Loucy (cell line): ENCODE data around the gene HSPA9.

Source experiments
- H2AFZ ChIP-seq: fragments of 200-600 bp; sonication (generic); 2 replicates; pipeline ENCODE4 v1.6.0; 2016; ENCODE audit warnings: antibody characterized with exemption, mild to moderate bottlenecking, low read length, moderate library complexity
- H3F3A ChIP-seq: fragments of 200-600 bp; 2 replicates; pipeline ENCODE4 v1.6.0; 2016; ENCODE audit warnings: antibody characterized with exemption, low read depth, mild to moderate bottlenecking
- H3K27me3 ChIP-seq: fragments of 200-600 bp; sonication (generic); 2 replicates; pipeline ENCODE4 v1.6.1; 2014; ENCODE audit warnings: low read length, mild to moderate bottlenecking; ENCODE audit not compliant: insufficient read depth, poor library complexity, severe bottlenecking
- H3K36me3 ChIP-seq: fragments of 200-600 bp; sonication (generic); 2 replicates; pipeline ENCODE4 v1.6.1; 2016; ENCODE audit warnings: low read length; ENCODE audit not compliant: insufficient read depth
- H3K4me1 ChIP-seq: fragments of 200-600 bp; sonication (generic); 2 replicates; pipeline ENCODE4 v1.5.1; 2014; ENCODE audit warnings: low read length, mild to moderate bottlenecking; ENCODE audit not compliant: insufficient read depth, poor library complexity, severe bottlenecking
- H3K4me2 ChIP-seq: fragments of 200-600 bp; sonication (generic); 2 replicates; pipeline ENCODE4 v1.6.0; 2014; ENCODE audit warnings: antibody characterized with exemption, low read length, low read depth, mild to moderate bottlenecking; ENCODE audit not compliant: poor library complexity, severe bottlenecking
- H3K4me3 ChIP-seq: fragments of 200-600 bp; sonication (generic); 2 replicates; pipeline ENCODE4 v1.5.1; 2014; ENCODE audit warnings: low read length, mild to moderate bottlenecking, mixed read lengths; ENCODE audit not compliant: poor library complexity, severe bottlenecking
- H3K79me2 ChIP-seq: fragments of 200-600 bp; sonication (generic); 2 replicates; pipeline ENCODE4 v1.6.1; 2014; ENCODE audit warnings: low read length; ENCODE audit not compliant: insufficient read depth
- H3K9ac ChIP-seq: fragments of 200-600 bp; sonication (generic); 2 replicates; pipeline ENCODE4 v1.6.0; 2014; ENCODE audit warnings: mild to moderate bottlenecking, low read depth, low read length, moderate library complexity; ENCODE audit not compliant: poor library complexity, severe bottlenecking
- H3K9me2 ChIP-seq: fragments of 200-600 bp; sonication (generic); replicated peaks from 2 replicates; pipeline ENCODE4 v1.6.1; 2016; ENCODE audit warnings: low read depth, low read length, mixed read lengths
- H3K9me3 ChIP-seq: fragments of 200-600 bp; sonication (generic); 2 replicates; pipeline ENCODE4 v1.6.1; 2014; ENCODE audit warnings: mild to moderate bottlenecking, antibody characterized with exemption, low read length, low read depth; ENCODE audit not compliant: insufficient read depth
- H4K20me1 ChIP-seq: fragments of 200-600 bp; sonication (generic); 2 replicates; pipeline ENCODE4 v1.6.0; 2014; ENCODE audit warnings: antibody characterized with exemption, low read length, mild to moderate bottlenecking; ENCODE audit not compliant: insufficient read depth, poor library complexity, severe bottlenecking
- EZH2phosphoT487 ChIP-seq: fragments of 200-600 bp; IDR thresholded peaks from 2 replicates; pipeline ENCODE4 v1.6.1; 2018; ENCODE audit warnings: antibody characterized with exemption, mild to moderate bottlenecking, moderate library complexity, borderline replicate concordance
- TF ChIP-seq, protein P1 (sequence below): fragments of 200-600 bp; sonication (generic); conservative IDR thresholded peaks from 2 replicates; pipeline ENCODE4 v1.5.1; 2014; ENCODE audit warnings: mild to moderate bottlenecking, antibody characterized with exemption, low read length

HSPA9 gene

DNA sequence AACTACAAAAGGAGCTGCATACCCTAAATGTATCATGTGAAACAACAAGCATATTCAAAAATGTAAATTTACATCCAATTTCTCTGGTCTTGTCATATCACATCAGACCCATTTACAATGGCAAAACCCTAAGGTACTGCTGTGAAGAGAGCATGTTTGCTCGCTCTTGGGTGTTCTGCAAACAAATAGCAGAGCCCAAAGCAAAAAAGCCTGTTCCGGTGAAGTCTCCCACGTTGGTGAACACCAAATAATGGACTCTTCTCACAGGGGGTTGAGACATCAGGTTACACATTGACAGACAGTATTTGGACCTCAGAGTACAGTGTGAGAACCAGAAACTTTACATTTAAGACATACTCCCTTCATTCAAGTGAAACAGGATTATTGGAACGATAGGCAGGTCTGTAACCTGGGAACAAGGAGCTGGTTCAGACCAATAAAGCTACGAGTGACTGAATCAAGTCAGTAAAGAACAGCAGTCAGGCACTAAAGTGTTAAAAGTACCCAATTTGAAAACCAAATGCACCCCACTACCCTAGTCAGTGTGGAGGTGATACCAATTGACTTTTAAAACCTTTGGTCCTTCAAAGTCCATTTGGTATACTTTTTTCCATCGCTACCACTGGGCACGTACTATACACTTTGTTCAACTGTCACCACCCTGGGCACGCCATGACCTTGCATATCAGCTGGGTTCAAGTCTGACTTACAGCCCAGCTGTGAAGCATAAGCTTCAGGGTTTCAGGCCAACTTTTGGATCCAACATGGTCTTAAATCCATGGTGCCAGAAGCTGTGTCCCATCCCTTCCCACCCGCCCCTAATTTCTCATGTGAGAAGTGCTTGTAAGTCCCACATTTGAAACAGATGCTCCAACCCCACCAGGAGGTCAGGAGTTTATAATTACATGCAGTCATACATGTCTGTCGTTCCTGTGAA lies 68.6 kb downstream of the HSPA9 start:
- Histone ChIP-seq H3K4me1 (no peaks in the 10 kb centered on the region), H3K27me3 (no peaks in the 10 kb centered on the region), H3K4me3 (no peak overlapping the region), H3K79me2 (no peaks in the 10 kb centered on the region), H2AFZ (no peak overlapping the region), H3K9me2 (no peaks in the 10 kb centered on the region), H4K20me1 (no peaks in the 10 kb centered on the region), H3K36me3 (peaks cover 51% of the 10 kb centered on the region; the same call in 1 of the 2 replicates), H3K9me3 (no peaks in the 10 kb centered on the region), H3K9ac (no peak overlapping the region), H3F3A (no peaks in the 10 kb centered on the region), H3K4me2 (no peak overlapping the region)
- TF ChIP-seq, protein P1, sequence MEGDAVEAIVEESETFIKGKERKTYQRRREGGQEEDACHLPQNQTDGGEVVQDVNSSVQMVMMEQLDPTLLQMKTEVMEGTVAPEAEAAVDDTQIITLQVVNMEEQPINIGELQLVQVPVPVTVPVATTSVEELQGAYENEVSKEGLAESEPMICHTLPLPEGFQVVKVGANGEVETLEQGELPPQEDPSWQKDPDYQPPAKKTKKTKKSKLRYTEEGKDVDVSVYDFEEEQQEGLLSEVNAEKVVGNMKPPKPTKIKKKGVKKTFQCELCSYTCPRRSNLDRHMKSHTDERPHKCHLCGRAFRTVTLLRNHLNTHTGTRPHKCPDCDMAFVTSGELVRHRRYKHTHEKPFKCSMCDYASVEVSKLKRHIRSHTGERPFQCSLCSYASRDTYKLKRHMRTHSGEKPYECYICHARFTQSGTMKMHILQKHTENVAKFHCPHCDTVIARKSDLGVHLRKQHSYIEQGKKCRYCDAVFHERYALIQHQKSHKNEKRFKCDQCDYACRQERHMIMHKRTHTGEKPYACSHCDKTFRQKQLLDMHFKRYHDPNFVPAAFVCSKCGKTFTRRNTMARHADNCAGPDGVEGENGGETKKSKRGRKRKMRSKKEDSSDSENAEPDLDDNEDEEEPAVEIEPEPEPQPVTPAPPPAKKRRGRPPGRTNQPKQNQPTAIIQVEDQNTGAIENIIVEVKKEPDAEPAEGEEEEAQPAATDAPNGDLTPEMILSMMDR, result no peak
- no peak for TF ChIP-seq EZH2phosphoT487

DNA sequence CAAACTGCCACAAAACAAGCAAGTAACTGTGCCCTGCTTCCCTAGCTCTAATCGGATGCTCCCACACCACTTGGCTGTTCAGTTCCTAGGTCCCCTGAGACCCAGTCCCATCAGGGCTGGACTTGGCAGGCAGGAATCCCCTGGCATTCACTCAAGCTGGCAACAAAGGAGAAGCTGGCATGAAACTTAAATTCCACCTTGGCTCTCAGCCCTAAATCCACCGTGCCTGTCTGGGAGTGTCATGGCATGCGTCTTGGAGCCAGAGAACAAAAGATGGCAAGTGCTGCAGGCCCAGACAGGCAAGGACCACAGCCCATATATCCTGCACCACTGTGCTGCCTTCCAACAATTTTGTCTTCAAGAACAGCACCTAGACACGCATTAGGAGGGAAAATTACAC lies 70.4 kb downstream of the HSPA9 start:
- no peaks in the 10 kb centered on the region for H3K79me2 ChIP-seq
- H3K9ac ChIP-seq, result no peak overlapping the region
- no peak overlapping the region for H3K4me2 ChIP-seq
- no peaks in the 10 kb centered on the region for H4K20me1 ChIP-seq
- TF ChIP-seq EZH2phosphoT487, result no peak
- TF ChIP-seq, protein P1, result no peak
- no peaks in the 10 kb centered on the region for H3K27me3 ChIP-seq
- no peaks in the 10 kb centered on the region for H3K9me2 ChIP-seq
- H3K9me3 ChIP-seq, result no peaks in the 10 kb centered on the region
- no peak overlapping the region for H2AFZ ChIP-seq
- H3F3A ChIP-seq, result no peaks in the 10 kb centered on the region
- no peaks in the 10 kb centered on the region for H3K4me1 ChIP-seq
- H3K36me3 ChIP-seq, result peaks cover 33% of the 10 kb centered on the region; the same call in 1 of the 2 replicates
- no peak overlapping the region for H3K4me3 ChIP-seq
